GM18951 (cell line): ENCODE measurements around the gene SPP1.
"Not testable (repeated sequence)": the region's sequence is repeated elsewhere in the genome, so short reads cannot be mapped to it uniquely, and the experiment has no call there.

ENCODE experiments used
- POLR2A ChIP-seq: IDR thresholded peaks from 4 replicates; pipeline ENCODE4 v1.6.1; 2011; ENCODE audit warnings: mild to moderate bottlenecking; ENCODE audit not compliant: insufficient read length, insufficient read depth; ENCODE audit errors: extremely low read depth
- in situ Hi-C: fragments of 300-500 bp; cut with MboI; formaldehyde crosslinking; loops from one replicate; pipeline ENCODE4 v1.12.0; 2022; ENCODE audit warnings: low sequenced_read_pairs, mixed read lengths, inconsistent platforms; ENCODE audit not compliant: unreplicated experiment

The SPP1 gene

GRCh38 chr4:87985097-87985886 lies 9.8 kb downstream of the SPP1 start:
- in situ Hi-C loops: no loop called here
- no peak for TF ChIP-seq POLR2A

- no peak for TF ChIP-seq POLR2A
- in situ Hi-C loops: no loop called here
Measured at GRCh38 chr4:87985887-87986200, 10.3 kb downstream of the SPP1 start.

DNA sequence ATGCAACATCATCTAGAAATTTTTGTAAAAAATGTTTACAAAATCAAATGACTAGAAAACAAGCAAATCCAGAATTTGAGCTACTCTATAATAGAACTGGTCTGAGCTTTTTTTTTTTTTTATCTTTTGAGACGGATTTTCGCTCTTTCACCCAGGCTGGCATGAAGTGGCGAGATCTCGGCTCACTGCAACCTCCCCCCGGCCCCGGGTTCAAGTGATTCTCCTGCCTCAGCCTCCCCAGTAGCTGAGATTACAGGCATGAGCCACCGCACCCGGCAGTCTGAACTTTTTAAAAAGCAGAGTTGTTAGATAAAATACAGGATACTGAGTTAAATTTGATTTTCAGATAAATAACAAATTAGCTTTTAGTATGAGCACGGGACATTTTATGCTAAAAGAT lies 11.0 kb downstream of the SPP1 start:
- TF ChIP-seq POLR2A: no peak
- in situ Hi-C loops: no loop called here

- in situ Hi-C loops: no loop called here
Measured at GRCh38 chr4:87989765-87990164, 14.3 kb downstream of the SPP1 start.

DNA sequence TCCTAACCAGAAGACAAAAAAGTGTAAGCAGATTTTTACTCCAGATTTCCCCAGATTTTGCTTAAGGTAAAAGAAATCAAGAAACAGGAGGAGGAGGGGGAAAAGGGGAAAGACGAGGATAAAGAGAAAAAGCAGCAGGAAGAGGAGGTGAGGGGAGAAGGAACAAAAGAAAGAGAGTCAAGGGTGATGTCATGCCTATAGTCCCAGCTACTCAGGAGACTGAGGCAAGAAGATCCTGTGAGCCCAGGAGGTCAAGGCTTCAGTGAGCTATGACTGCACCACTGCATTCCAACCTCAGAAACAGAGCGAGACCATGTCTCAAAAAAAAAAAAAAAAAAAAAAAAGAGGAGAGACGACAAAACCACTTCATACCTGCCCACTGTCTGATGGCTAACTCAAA lies 19.9 kb downstream of the SPP1 start:
- TF ChIP-seq POLR2A: no peak

More at GRCh38 chr4:87989765-87990164, 14.3 kb downstream of the SPP1 start:
- no peak for TF ChIP-seq POLR2A

GRCh38 chr4:87999191-87999691 lies 23.7 kb downstream of the SPP1 start:
- in situ Hi-C loops: not testable (repeated sequence)

More for the DNA sequence above, 19.9 kb downstream of the SPP1 start:
- in situ Hi-C loops: no loop called here

DNA sequence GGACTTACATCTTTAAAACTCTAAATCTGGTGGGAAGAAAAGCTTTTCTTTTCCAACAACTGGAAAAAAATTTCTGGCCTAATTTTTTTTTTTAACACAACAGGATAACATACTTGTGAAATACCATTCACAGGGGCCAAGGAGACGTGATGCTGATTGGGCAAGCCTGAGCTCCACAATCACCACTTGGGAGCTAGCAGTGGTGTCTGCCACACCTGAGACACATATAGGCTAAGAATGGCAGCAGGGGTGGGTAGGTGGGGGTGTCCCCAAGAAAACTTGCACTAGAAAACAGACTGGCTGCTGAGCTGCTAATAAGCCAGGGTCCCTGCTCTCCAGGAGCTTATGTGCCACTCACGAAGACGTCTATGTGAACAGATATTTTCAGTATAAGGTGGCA lies 26.4 kb downstream of the SPP1 start:
- in situ Hi-C loops: no loop called here

DNA sequence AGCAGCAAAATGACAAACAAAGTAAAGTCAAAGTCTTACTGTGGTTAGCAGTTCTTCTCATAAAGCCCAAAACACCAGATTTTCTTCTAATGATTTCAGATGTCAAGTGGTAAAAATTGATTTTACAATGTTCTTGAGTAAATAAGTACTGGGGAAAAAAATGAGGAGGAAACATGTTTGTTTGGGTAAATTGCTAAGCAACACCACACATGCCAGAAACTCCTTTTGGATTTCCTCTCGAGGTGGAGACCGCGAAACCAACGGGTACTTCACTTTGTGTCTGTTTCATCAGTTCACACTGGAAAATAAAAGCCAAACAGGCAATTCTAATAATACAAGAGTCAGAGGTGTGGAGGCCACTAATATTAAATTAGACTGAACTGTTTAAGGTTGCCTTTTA lies 27.3 kb downstream of the SPP1 start:
- in situ Hi-C loops: no loop called here
- TF ChIP-seq POLR2A: no peak

More for the DNA sequence above, 26.4 kb downstream of the SPP1 start:
- no peak for TF ChIP-seq POLR2A

DNA sequence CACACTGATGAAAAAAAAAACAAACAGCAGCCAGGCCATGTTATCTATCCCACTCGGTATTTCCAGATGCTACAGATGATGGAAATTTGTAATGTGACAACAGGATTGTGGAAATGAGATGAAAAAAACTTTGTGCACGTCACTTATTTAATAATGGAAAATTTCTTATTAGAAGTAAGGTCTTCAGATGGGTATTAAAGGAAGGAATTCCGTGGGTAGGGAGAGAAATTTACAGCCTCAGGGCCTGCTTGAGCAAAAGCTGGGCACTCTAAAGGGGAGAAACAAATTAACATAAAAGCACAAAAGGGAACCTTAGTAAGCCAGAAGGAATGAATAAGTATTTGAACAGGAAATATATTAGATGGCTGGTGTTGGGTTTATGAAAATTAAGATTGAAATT lies 27.7 kb downstream of the SPP1 start:
- no peak for TF ChIP-seq POLR2A
- in situ Hi-C loops: no loop called here

- no peak for TF ChIP-seq POLR2A
- in situ Hi-C loops: no loop called here
Measured at GRCh38 chr4:88005076-88005475, 29.6 kb downstream of the SPP1 start.

DNA sequence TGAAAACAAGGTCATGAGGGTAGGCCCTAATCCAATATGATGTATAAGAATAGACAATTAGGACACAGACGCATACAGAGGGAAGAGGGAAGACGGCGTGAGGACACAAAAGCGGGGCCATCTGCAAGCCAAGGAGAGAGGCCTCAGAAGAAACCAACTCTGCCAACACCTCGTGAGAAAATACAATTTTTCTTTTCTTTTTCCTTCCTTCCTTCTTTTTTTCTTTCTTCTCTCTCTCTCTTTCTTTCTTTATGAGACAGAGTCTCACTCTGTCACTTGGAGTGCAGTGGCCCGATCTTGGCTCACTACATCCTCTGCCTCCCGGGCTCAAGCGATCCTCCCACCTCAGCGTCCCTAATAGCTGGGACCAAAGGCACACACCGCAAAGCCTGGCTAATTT lies 30.4 kb downstream of the SPP1 start:
- no peak for TF ChIP-seq POLR2A
- in situ Hi-C loops: no loop called here

DNA sequence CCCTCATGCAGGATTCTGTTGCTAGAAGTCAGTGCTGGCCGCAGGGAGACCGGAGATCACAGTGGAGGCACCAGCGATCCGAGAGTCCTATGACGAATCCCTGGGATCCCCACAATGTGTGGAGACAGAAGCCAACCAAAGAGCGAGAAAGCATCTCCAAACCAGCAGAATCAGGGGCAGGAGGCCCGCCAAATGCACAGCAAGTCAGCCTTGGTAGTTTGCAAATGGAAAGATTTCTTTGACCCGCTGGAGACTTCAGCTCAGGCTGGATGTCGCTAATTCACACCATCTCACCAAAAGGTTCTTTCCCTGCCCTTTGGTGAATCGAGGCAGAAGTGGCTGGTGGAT lies 31.4 kb downstream of the SPP1 start:
- in situ Hi-C loops: no loop called here
- TF ChIP-seq POLR2A: no peak

GRCh38 chr4:88007304-88008121 lies 32.0 kb downstream of the SPP1 start, which contains the start of gene PKD2:
Gene PKD2, plus strand, starts transcription at chr4:88007635. Its CDS starts 99 bp downstream, at chr4:88007734.
- peak; percentile 90 for TF ChIP-seq POLR2A
- in situ Hi-C loops: no loop called here
